Ishikawa (cell line): Measurements from ENCODE around the gene KIFC3.

Experiments
- CEBPB ChIP-seq: IDR thresholded peaks from 2 replicates; pipeline ENCODE4 v1.6.1; 2012
- CREB1 ChIP-seq: IDR thresholded peaks from 2 replicates; pipeline ENCODE4 v1.6.1; 2012; ENCODE audit warnings: low read depth
- EGR1 ChIP-seq: IDR thresholded peaks from 2 replicates; pipeline ENCODE4 v1.6.1; 2012
- EP300 ChIP-seq: IDR thresholded peaks from 2 replicates; pipeline ENCODE4 v1.6.1; 2012; ENCODE audit warnings: borderline replicate concordance
- FOXM1 ChIP-seq: IDR thresholded peaks from 2 replicates; pipeline ENCODE4 v1.6.1; 2012; ENCODE audit warnings: low read depth, borderline replicate concordance
- NFIC ChIP-seq: IDR thresholded peaks from 2 replicates; pipeline ENCODE4 v1.6.1; 2012
- RAD21 ChIP-seq: IDR thresholded peaks from 2 replicates; pipeline ENCODE4 v1.6.1; 2012; ENCODE audit warnings: low read depth
- TAF1 ChIP-seq: IDR thresholded peaks from 2 replicates; pipeline ENCODE4 v1.6.1; 2012; ENCODE audit warnings: low read depth, mild to moderate bottlenecking
- TCF12 ChIP-seq: IDR thresholded peaks from 2 replicates; pipeline ENCODE4 v1.6.1; 2012; ENCODE audit warnings: low read depth
- TEAD4 ChIP-seq: IDR thresholded peaks from 2 replicates; pipeline ENCODE4 v1.6.1; 2012
- YY1 ChIP-seq: IDR thresholded peaks from 2 replicates; pipeline ENCODE4 v1.6.1; 2012; ENCODE audit warnings: low read depth
- ZBTB7A ChIP-seq: IDR thresholded peaks from 2 replicates; pipeline ENCODE4 v1.6.1; 2012; ENCODE audit warnings: low read depth
- TF ChIP-seq, protein P1 (sequence below): IDR thresholded peaks from 2 replicates; pipeline ENCODE4 v1.6.1; 2012
- TF ChIP-seq, protein P2 (sequence below): IDR thresholded peaks from 2 replicates; pipeline ENCODE4 v1.6.1; 2012; ENCODE audit warnings: low read depth, mild to moderate bottlenecking
- TF ChIP-seq, protein P3 (sequence below): IDR thresholded peaks from 2 replicates; pipeline ENCODE4 v1.6.1; 2012

KIFC3 gene

DNA sequence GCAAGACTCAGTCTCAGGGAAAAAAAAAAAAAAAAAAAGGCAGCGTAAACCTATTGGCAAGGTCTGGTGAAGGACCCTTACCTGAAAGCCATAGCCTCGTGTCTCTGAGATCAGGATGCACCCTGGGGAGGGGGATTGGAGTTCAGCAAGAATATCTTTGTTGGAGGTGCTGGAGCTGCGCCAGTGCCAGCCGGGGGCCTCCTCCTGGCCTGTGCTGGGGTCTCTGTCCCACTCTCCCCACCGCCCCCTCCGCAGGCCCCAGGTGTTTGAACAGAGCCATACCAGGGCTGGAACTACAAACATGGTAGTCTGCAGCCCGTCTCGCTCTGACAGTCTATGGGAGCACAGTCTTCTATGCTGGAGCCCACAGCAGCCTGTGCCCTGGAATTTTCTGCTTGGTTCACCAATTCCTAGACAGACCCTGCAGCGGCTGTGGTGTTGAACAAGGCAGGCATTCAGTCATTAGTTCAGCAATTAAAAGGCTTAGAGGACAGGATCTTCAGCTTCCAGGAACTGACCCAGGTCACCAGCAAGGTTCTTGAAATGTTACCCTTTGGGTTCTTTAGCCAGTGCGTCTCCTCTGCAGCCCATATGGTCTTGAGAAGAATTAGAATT, 42.2 kb upstream of the KIFC3 start:
- TF ChIP-seq, protein P1, sequence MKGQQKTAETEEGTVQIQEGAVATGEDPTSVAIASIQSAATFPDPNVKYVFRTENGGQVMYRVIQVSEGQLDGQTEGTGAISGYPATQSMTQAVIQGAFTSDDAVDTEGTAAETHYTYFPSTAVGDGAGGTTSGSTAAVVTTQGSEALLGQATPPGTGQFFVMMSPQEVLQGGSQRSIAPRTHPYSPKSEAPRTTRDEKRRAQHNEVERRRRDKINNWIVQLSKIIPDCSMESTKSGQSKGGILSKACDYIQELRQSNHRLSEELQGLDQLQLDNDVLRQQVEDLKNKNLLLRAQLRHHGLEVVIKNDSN = no peak
- TF ChIP-seq TCF12 (no peak), TAF1 (no peak), ZBTB7A (no peak), FOXM1 (no peak), NFIC (no peak), TEAD4 (no peak), EGR1 (no peak), YY1 (no peak), RAD21 (no peak), EP300 (no peak), CEBPB (no peak), CREB1 (no peak)
- TF ChIP-seq, protein P2, sequence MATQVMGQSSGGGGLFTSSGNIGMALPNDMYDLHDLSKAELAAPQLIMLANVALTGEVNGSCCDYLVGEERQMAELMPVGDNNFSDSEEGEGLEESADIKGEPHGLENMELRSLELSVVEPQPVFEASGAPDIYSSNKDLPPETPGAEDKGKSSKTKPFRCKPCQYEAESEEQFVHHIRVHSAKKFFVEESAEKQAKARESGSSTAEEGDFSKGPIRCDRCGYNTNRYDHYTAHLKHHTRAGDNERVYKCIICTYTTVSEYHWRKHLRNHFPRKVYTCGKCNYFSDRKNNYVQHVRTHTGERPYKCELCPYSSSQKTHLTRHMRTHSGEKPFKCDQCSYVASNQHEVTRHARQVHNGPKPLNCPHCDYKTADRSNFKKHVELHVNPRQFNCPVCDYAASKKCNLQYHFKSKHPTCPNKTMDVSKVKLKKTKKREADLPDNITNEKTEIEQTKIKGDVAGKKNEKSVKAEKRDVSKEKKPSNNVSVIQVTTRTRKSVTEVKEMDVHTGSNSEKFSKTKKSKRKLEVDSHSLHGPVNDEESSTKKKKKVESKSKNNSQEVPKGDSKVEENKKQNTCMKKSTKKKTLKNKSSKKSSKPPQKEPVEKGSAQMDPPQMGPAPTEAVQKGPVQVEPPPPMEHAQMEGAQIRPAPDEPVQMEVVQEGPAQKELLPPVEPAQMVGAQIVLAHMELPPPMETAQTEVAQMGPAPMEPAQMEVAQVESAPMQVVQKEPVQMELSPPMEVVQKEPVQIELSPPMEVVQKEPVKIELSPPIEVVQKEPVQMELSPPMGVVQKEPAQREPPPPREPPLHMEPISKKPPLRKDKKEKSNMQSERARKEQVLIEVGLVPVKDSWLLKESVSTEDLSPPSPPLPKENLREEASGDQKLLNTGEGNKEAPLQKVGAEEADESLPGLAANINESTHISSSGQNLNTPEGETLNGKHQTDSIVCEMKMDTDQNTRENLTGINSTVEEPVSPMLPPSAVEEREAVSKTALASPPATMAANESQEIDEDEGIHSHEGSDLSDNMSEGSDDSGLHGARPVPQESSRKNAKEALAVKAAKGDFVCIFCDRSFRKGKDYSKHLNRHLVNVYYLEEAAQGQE = no peak
- TF ChIP-seq, protein P3, sequence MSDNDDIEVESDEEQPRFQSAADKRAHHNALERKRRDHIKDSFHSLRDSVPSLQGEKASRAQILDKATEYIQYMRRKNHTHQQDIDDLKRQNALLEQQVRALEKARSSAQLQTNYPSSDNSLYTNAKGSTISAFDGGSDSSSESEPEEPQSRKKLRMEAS = no peak

GRCh38 chr16:57843400-57843799, 41.1 kb upstream of the KIFC3 start:
- TF ChIP-seq, protein P3 = no peak
- no peak for TF ChIP-seq TAF1
- no peak for TF ChIP-seq EGR1
- TF ChIP-seq FOXM1 = no peak
- TF ChIP-seq TCF12 = no peak
- TF ChIP-seq, protein P2 = no peak
- no peak for TF ChIP-seq ZBTB7A
- TF ChIP-seq EP300 = no peak
- no peak for TF ChIP-seq CEBPB
- TF ChIP-seq, protein P1 = no peak
- TF ChIP-seq RAD21 = no peak
- no peak for TF ChIP-seq NFIC
- TF ChIP-seq TEAD4 = no peak

- TF ChIP-seq TCF12 (no peak), TEAD4 (no peak), TAF1 (no peak), NFIC (no peak), RAD21 (no peak), YY1 (no peak), ZBTB7A (no peak), FOXM1 (no peak), CREB1 (no peak), EP300 (no peak), CEBPB (no peak), EGR1 (no peak)
- TF ChIP-seq, protein P1 = no peak
- TF ChIP-seq, protein P2 = no peak
- TF ChIP-seq, protein P3 = no peak
Measured at GRCh38 chr16:57842601-57843000, 40.3 kb upstream of the KIFC3 start.

DNA sequence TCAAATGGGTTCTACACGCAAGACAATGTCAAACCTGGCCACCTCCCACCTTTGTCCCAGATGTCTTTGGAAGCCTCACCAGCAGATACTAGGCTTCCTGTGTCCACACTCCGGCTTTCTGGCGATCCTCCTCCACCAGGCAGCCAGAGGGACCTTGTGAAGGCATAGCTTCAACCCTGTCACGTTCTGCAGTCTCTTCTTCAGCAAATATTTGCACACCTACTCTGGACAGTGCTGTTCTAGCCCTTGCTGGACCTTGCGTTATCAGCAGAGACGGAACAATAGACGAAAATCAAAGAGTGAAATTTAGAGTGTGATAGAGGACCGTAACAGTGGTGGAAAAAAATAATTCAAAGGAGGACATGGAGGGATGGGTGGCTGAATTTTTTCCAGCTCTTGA, 38.5 kb upstream of the KIFC3 start:
- TF ChIP-seq, protein P3 = no peak
- TF ChIP-seq TCF12 = no peak
- TF ChIP-seq FOXM1 = no peak
- TF ChIP-seq EP300 = no peak
- TF ChIP-seq YY1 = no peak
- no peak for TF ChIP-seq TEAD4
- no peak for TF ChIP-seq CREB1
